Large intestine (tissue), 3 donors: Measurements from ENCODE around the gene INO80B. TPM values are rescaled to one million over a fixed set of nuclear protein-coding genes. Genes with fewer than 3 reads are reported as not detected.

ENCODE experiments used
- DNase-seq, 2 donors: peaks; one replicate each; pipeline versions ENCODE4 v3.0.0 to v3.0.0-alpha.2; 2013
- H3K27ac ChIP-seq: one replicate; pipeline ENCODE4 v1.5.1; 2013; ENCODE audit warnings: low read length
- H3K27me3 ChIP-seq: 2 replicates; pipeline ENCODE4 v1.6.1; 2013; ENCODE audit warnings: low read length; ENCODE audit not compliant: control insufficient read depth, insufficient read depth
- H3K36me3 ChIP-seq: 2 replicates; pipeline ENCODE4 v1.6.1; 2013; ENCODE audit warnings: low read length; ENCODE audit not compliant: control insufficient read depth, insufficient read depth
- H3K4me1 ChIP-seq: one replicate; pipeline ENCODE4 v1.6.1; 2013; ENCODE audit warnings: low read length; ENCODE audit not compliant: control insufficient read depth, insufficient read depth
- H3K4me3 ChIP-seq: one replicate; pipeline ENCODE4 v1.5.1; 2013; ENCODE audit warnings: low read length
- H3K9me3 ChIP-seq: one replicate; pipeline ENCODE4 v1.6.1; 2013; ENCODE audit warnings: mild to moderate bottlenecking, low read depth, low read length, moderate library complexity; ENCODE audit not compliant: control insufficient read depth
- WGBS: methylation state at CpG from one replicate; pipeline ENCODE4 v1.1.5; 2013; ENCODE audit warnings: low lambda C conversion rate; ENCODE audit not compliant: insufficient coverage; 5-methylcytosine and 5-hydroxymethylcytosine counted together
- polyA plus RNA-seq: library from polyadenylated mRNA; unstranded; fragments of 120-200 nt; gene quantifications from one replicate; pipeline ENCODE4 v1.2.1, GENCODE V29; 2013

The INO80B gene
- polyA plus RNA-seq, 1 donor, result 34.7 TPM

DNA sequence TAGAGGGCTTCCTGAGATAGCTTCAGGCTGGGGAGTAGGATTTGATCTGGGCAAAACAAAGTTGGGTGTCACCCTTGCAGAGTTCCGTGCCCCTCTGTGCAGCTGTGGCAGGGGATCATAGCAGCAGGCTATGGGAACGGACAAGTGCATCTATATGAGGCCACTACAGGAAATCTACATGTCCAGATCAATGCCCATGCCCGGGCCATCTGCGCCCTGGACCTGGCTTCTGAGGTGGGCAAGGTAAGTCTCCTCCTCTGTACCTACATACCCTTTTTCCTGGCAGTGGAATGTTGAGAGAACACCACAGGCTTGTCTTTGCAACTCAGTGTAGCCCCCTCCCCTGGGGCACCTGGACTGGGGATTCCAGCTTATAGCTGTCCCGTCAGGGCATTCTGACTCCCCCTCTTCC is 29.9 kb upstream of the INO80B start:
- no peak for DNase-seq
- WGBS, result no CpG with 5 or more reads among the region's 5 CpGs
- Histone ChIP-seq H3K27ac (peak overlapping the region; percentile 62), H3K4me3 (no peak overlapping the region), H3K9me3 (no peaks in the 10 kb centered on the region), H3K4me1 (peaks cover 66% of the 10 kb centered on the region), H3K36me3 (peaks cover 56% of the 10 kb centered on the region), H3K27me3 (peaks cover 2% of the 10 kb centered on the region)

DNA sequence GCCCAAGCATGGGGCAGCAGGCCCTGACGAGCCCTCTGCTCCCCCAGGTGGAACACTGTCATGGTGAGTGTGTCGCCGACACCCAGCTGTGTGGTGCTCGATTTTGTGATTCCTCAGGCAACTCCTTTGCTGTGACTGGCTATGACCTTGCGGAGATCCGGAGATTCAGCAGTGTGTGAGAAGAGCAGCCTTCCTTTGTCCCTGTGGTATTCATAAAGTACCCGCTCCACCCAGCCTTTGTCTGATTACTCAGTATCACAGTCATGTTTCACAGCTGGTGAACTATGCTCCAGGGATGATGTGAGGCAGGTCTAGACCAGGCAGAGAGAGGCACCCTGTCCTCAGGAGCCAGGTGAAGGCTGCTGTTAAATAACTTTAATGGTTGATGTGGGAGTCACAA is 29.4 kb upstream of the INO80B start:
- Histone ChIP-seq H3K27me3 (no peaks in the 10 kb centered on the region), H3K4me1 (peaks cover 70% of the 10 kb centered on the region), H3K27ac (peak overlapping the region; percentile 62), H3K36me3 (peaks cover 61% of the 10 kb centered on the region), H3K4me3 (no peak overlapping the region), H3K9me3 (no peaks in the 10 kb centered on the region)
- DNase-seq, result peak; percentile 90 to 94
- WGBS, result no CpG with 5 or more reads among the region's 7 CpGs

- peak in 1 of 2 donors; percentile 61 for DNase-seq
- no peak overlapping the region for H3K4me3 ChIP-seq
- peaks cover 70% of the 10 kb centered on the region for H3K4me1 ChIP-seq
- peaks cover 68% of the 10 kb centered on the region for H3K36me3 ChIP-seq
- WGBS, result no CpG with 5 or more reads among the region's 14 CpGs
- H3K27ac ChIP-seq, result peak overlapping the region; percentile 62
- H3K9me3 ChIP-seq, result no peaks in the 10 kb centered on the region
- H3K27me3 ChIP-seq, result no peaks in the 10 kb centered on the region
These were observed 28.6 kb upstream of the INO80B start for GRCh38 chr2:74426181-74426758.

DNA sequence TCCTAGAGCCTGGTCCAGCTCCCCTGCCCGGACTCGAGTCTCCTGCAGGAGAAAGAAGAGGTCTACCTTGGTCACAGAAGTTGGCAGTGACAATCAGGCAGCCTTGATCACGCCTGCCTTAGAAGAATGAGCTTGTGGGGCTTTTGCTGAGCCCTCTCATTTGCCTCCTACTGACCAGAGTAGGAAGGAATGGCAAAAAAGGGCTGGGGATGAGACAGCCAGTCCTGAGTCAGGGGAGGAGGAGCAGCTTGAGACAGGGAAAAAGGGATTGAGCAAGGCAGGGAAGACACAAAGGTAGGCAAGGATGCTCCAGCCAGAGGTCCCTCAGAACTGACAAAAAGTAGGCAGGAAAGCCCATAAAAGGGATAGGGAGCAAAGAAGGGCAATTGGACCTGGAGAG is 27.3 kb upstream of the INO80B start:
- no CpG with 5 or more reads among the region's 3 CpGs for WGBS
- Histone ChIP-seq H3K4me1 (peaks cover 74% of the 10 kb centered on the region), H3K4me3 (no peak overlapping the region), H3K9me3 (no peaks in the 10 kb centered on the region), H3K27me3 (no peaks in the 10 kb centered on the region), H3K27ac (peak overlapping the region; percentile 62), H3K36me3 (peaks cover 81% of the 10 kb centered on the region)
- DNase-seq, result no peak

- Histone ChIP-seq H3K9me3 (no peaks in the 10 kb centered on the region), H3K27ac (peak overlapping the region; percentile 92), H3K4me3 (no peak overlapping the region), H3K4me1 (peaks cover 72% of the 10 kb centered on the region), H3K36me3 (peaks cover 82% of the 10 kb centered on the region), H3K27me3 (no peaks in the 10 kb centered on the region)
- no CpG with 5 or more reads among the region's 5 CpGs for WGBS
- no peak for DNase-seq
These were observed 26.2 kb upstream of the INO80B start for GRCh38 chr2:74428675-74429074.

- WGBS, result no CpG with 5 or more reads among the region's 18 CpGs
- Histone ChIP-seq H3K4me3 (no peak overlapping the region), H3K27ac (peak overlapping the region; percentile 92), H3K36me3 (peaks cover 77% of the 10 kb centered on the region), H3K4me1 (peaks cover 62% of the 10 kb centered on the region), H3K27me3 (no peaks in the 10 kb centered on the region), H3K9me3 (no peaks in the 10 kb centered on the region)
- peak; percentile 89 to 95 for DNase-seq
These were observed 25.1 kb upstream of the INO80B start for GRCh38 chr2:74429487-74430451.

GRCh38 chr2:74430502-74430901 is 24.4 kb upstream of the INO80B start:
- no CpG with 5 or more reads among the region's 11 CpGs for WGBS
- no peaks in the 10 kb centered on the region for H3K27me3 ChIP-seq
- H3K9me3 ChIP-seq, result no peaks in the 10 kb centered on the region
- peaks cover 55% of the 10 kb centered on the region for H3K4me1 ChIP-seq
- DNase-seq, result no peak
- no peak overlapping the region for H3K4me3 ChIP-seq
- peaks cover 75% of the 10 kb centered on the region for H3K36me3 ChIP-seq
- H3K27ac ChIP-seq, result peak overlapping the region; percentile 92

DNA sequence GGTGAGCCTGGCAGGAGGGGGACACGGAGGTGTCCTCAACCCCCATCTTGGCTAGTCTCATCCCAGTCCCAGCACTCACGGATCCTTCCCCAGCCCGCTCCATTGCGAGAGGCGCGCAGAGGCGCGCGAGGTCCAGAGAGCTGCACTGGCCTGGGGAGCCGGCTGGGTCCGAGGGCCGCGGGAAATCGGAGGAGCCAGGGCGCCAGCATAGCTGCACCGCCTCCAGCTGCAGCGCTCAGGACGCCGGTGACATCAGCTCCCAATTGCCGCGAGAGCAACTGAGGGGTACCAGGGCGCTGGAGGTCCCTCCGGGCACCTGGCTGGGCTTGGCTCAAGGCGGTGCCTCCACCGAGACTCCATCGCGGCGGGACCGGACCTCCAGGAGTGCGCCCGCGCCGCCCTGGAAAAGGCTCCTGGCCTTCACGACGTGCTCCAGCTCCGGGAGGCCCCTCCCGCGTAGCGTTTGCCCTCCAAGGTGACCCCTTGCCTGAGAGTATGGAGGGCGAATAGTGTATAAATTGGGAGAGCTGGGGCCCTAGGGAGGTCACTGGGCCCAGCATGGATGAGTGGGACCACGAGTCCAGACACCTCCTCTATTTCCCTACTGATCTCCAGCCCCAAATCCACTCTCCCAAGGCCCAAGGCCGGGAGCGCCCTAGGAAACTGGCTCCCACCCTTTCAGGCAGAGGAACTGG is 18.6 kb upstream of the INO80B start:
- no peak for DNase-seq
- Histone ChIP-seq H3K4me3 (no peak overlapping the region), H3K4me1 (peaks cover 28% of the 10 kb centered on the region), H3K27me3 (peaks cover 3% of the 10 kb centered on the region), H3K27ac (no peak overlapping the region), H3K36me3 (peaks cover 40% of the 10 kb centered on the region), H3K9me3 (no peaks in the 10 kb centered on the region)
- WGBS, result no CpG with 5 or more reads among the region's 43 CpGs

GRCh38 chr2:74436848-74437695 is 17.8 kb upstream of the INO80B start:
- peaks cover 32% of the 10 kb centered on the region for H3K36me3 ChIP-seq
- H3K27ac ChIP-seq, result no peak overlapping the region
- DNase-seq, result no peak
- 38% methylated on average over 1 of the region's 6 CpGs for WGBS
- H3K9me3 ChIP-seq, result peaks cover 4% of the 10 kb centered on the region
- H3K27me3 ChIP-seq, result peaks cover 9% of the 10 kb centered on the region
- H3K4me3 ChIP-seq, result no peak overlapping the region
- peaks cover 23% of the 10 kb centered on the region for H3K4me1 ChIP-seq
